Neuronal stem cell (in vitro differentiated cells): ENCODE data around the gene PRRT1B.

Source experiments
- DNase-seq: peaks from one replicate; pipeline ENCODE4 v3.0.0-alpha.2; 2013; ENCODE audit warnings: low spot score
- H2AFZ ChIP-seq: one replicate; pipeline ENCODE4 v1.6.1; 2013; ENCODE audit warnings: mild to moderate bottlenecking, low read length, inconsistent platforms
- H2AK5ac ChIP-seq: 2 replicates; pipeline ENCODE4 v1.6.1; 2013; ENCODE audit warnings: low read depth, mild to moderate bottlenecking, inconsistent platforms, low read length, moderate library complexity, mixed read lengths
- H2BK120ac ChIP-seq: 2 replicates; pipeline ENCODE4 v1.6.1; 2013; ENCODE audit warnings: low read depth, mild to moderate bottlenecking, inconsistent platforms, low read length, moderate library complexity, mixed read lengths
- H2BK12ac ChIP-seq: one replicate; pipeline ENCODE4 v1.6.1; 2013; ENCODE audit warnings: low read length, inconsistent platforms
- H2BK15ac ChIP-seq: 2 replicates; pipeline ENCODE4 v1.6.1; 2013; ENCODE audit warnings: mild to moderate bottlenecking, low read length, inconsistent platforms, mixed read lengths
- H2BK5ac ChIP-seq: one replicate; pipeline ENCODE4 v1.6.1; 2013; ENCODE audit warnings: inconsistent platforms, mild to moderate bottlenecking, low read length, moderate library complexity
- H3K14ac ChIP-seq: one replicate; pipeline ENCODE4 v1.6.1; 2013; ENCODE audit warnings: low read length, inconsistent platforms
- H3K18ac ChIP-seq: 2 replicates; pipeline ENCODE4 v1.6.1; 2013; ENCODE audit warnings: low read length, inconsistent platforms
- H3K23ac ChIP-seq: 2 replicates; pipeline ENCODE4 v1.6.1; 2013; ENCODE audit warnings: low read depth, mild to moderate bottlenecking, mixed read lengths, low read length, inconsistent platforms; ENCODE audit not compliant: poor library complexity
- H3K27ac ChIP-seq: replicated peaks from 3 replicates; pipeline ENCODE4 v1.5.1; 2013; ENCODE audit warnings: low read length, inconsistent platforms
- H3K27me3 ChIP-seq, 3 experiments: 2 replicates each; pipeline ENCODE4 v1.6.1; 2013; ENCODE audit warnings: low read length in 3 of 3, mild to moderate bottlenecking in 2 of 3, inconsistent platforms in 1 of 3, low read depth in 1 of 3, mixed read lengths in 1 of 3, moderate library complexity in 1 of 3; ENCODE audit not compliant: control insufficient read depth in 3 of 3, insufficient read depth in 3 of 3
- H3K36me3 ChIP-seq, 2 donors: replicated peaks in 1 of 2; 2 replicates each; pipeline ENCODE4 v1.6.1; 2013; ENCODE audit warnings: low read length in 2 of 2; ENCODE audit not compliant: control insufficient read depth in 2 of 2, insufficient read depth in 2 of 2
- H3K4ac ChIP-seq: 2 replicates; pipeline ENCODE4 v1.6.1; 2013; ENCODE audit warnings: inconsistent platforms, mild to moderate bottlenecking, low read length, moderate library complexity
- H3K4me1 ChIP-seq, 2 donors: 1 replicate in 1 of 2; 2 replicates in 1 of 2; pipeline ENCODE4 v1.6.1; 2013; ENCODE audit warnings: low read length in 2 of 2, low read depth in 1 of 2; ENCODE audit not compliant: control insufficient read depth in 2 of 2, insufficient read depth in 1 of 2
- H3K4me2 ChIP-seq: one replicate; pipeline ENCODE4 v1.6.1; 2013; ENCODE audit warnings: mild to moderate bottlenecking, low read length, inconsistent platforms; ENCODE audit not compliant: insufficient read depth, poor library complexity, severe bottlenecking
- H3K4me3 ChIP-seq, 2 donors: 2 replicates each; pipeline ENCODE4 v1.5.1; 2013; ENCODE audit warnings: low read length in 2 of 2, mild to moderate bottlenecking in 2 of 2, inconsistent platforms in 1 of 2, moderate library complexity in 1 of 2
- H3K79me1 ChIP-seq: one replicate; pipeline ENCODE4 v1.6.1; 2013; ENCODE audit warnings: low read depth, mild to moderate bottlenecking, inconsistent platforms, low read length, moderate library complexity
- H3K9ac ChIP-seq: one replicate; pipeline ENCODE4 v1.6.1; 2013; ENCODE audit warnings: mild to moderate bottlenecking, low read depth, low read length, inconsistent platforms; ENCODE audit not compliant: poor library complexity
- H3K9me3 ChIP-seq, 2 donors: replicated peaks in 1 of 2; 2 replicates each; pipeline versions ENCODE3 to v1.6.1; 2013; ENCODE audit warnings: low read length in 2 of 2, mild to moderate bottlenecking in 2 of 2, inconsistent platforms in 1 of 2, low read depth in 1 of 2, mixed read lengths in 1 of 2, moderate library complexity in 1 of 2; ENCODE audit not compliant: control insufficient read depth in 2 of 2, insufficient read depth in 1 of 2
- H4K8ac ChIP-seq: one replicate; pipeline ENCODE4 v1.6.1; 2013; ENCODE audit warnings: low read depth, mild to moderate bottlenecking, inconsistent platforms, low read length, moderate library complexity
- H4K91ac ChIP-seq: one replicate; pipeline ENCODE4 v1.6.1; 2013; ENCODE audit warnings: low read length, low read depth, mild to moderate bottlenecking, inconsistent platforms; ENCODE audit not compliant: poor library complexity
- WGBS, 2 donors: extraction: QIAGEN DNeasy Blood & Tissue Kit; methylation state at CpG; one replicate each; pipeline ENCODE4 v1.1.7; 2013; ENCODE audit warnings: missing lambda C conversion rate in 2 of 2, mixed read lengths in 1 of 2; ENCODE audit not compliant: insufficient read length in 2 of 2, insufficient replicate concordance in 1 of 2; ENCODE audit errors: extremely low coverage in 2 of 2; 5-methylcytosine and 5-hydroxymethylcytosine counted together

Gene PRRT1B

DNA sequence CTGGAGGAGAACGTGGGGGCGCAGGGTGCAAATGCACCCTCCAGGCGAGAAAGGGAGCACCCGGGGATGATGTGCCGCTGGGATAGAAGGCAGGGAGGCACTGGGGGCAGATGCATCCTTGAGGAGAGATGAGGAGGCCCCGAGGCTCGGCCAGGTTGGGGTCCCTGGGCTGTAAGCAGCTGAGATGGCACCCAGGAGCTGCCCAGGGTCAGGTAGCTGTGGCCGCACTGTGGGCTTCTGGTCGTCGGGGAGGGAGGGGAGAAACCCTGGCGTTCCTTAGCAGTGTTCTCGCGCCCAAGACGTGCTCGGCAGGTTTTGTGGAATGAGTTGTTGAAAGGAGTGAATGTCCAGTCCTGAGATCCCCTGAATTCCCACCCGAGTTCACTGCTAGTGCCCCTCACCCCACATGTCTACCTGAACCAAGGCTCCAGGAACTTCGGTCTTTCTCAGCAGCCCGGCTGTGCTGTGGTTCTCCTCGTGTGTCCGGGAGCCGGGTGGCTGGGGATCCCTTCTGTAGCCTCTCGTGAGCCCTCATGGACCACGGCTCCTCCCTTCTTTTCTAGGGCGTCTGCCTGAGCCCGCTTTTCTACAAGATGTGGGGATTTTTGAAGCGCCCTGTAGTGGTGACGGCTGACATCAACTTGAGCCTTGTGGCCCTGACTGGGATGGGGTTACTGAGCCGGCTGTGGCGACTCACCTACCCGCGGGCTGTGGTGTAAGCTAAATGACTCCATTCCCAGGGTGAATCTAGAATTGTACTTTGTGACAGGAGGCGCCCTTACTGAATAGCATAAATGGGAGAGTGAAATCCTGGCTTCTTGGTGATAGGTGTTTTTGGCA, 41.5 kb upstream of the PRRT1B start:
- Histone ChIP-seq H3K14ac (peak overlapping the region; percentile 1), H3K18ac (peak overlapping the region; percentile 91), H3K27me3 (peaks cover 0 to 3% (median 0%) of the 10 kb centered on the region in 3 experiments), H3K27ac (no peak overlapping the region), H3K9ac (peak overlapping the region; percentile 96), H2BK12ac (no peak overlapping the region), H4K8ac (no peak overlapping the region), H3K23ac (peak overlapping the region; percentile 90), H4K91ac (no peak overlapping the region), H2BK15ac (no peak overlapping the region), H3K4me2 (peak overlapping the region; percentile 84), H3K4ac (no peak overlapping the region), H3K79me1 (no peaks in the 10 kb centered on the region), H3K9me3 (no peaks in the 10 kb centered on the region), H2BK120ac (peak overlapping the region; percentile 33), H3K4me1 (peaks cover 0 to 10% of the 10 kb centered on the region in 2 donors), H3K4me3 (peak overlapping the region; percentile 57 to 86), H2AFZ (peak overlapping the region; percentile 95), H2AK5ac (peak overlapping the region; percentile 34), H2BK5ac (no peak overlapping the region), H3K36me3 (peaks cover 15 to 50% of the 10 kb centered on the region in 2 donors)
- no CpG with 5 or more reads among the region's 32 CpGs for WGBS, 2 donors
- DNase-seq = no peak

DNA sequence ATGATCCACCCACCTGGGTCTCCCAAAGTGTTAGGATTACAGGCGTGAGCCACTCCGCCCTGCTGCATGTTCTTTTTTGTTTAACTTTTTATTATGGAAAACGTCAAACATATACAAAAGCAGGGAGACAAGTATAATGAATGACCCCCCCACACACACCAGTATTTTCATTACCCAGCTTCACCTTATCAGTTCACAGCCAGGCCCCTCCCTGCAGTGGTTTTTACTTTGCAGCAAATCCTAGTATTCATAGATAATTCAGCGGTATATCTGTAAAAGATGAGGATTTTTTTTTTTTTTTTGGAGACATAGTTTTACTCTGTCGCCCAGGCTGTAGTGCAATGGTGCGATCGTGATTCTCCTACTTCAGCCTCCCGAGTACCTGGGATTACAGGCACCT, 40.3 kb upstream of the PRRT1B start:
- no CpG with 5 or more reads among the region's 8 CpGs for WGBS, 2 donors
- Histone ChIP-seq H3K4me2 (no peak overlapping the region), H2AK5ac (no peak overlapping the region), H3K36me3 (peaks cover 10 to 48% of the 10 kb centered on the region in 2 donors), H3K4ac (no peak overlapping the region), H2BK12ac (no peak overlapping the region), H4K8ac (no peak overlapping the region), H3K27ac (no peak overlapping the region), H3K14ac (no peak overlapping the region), H3K4me3 (no peak overlapping the region), H2BK120ac (no peak overlapping the region), H3K9ac (no peak overlapping the region), H3K79me1 (no peaks in the 10 kb centered on the region), H3K4me1 (peaks cover 0 to 10% of the 10 kb centered on the region in 2 donors), H4K91ac (no peak overlapping the region), H2BK15ac (no peak overlapping the region), H2BK5ac (no peak overlapping the region), H3K23ac (no peak overlapping the region), H3K9me3 (no peaks in the 10 kb centered on the region), H2AFZ (no peak overlapping the region), H3K27me3 (peaks cover 0 to 3% (median 0%) of the 10 kb centered on the region in 3 experiments), H3K18ac (no peak overlapping the region)
- no peak for DNase-seq

DNA sequence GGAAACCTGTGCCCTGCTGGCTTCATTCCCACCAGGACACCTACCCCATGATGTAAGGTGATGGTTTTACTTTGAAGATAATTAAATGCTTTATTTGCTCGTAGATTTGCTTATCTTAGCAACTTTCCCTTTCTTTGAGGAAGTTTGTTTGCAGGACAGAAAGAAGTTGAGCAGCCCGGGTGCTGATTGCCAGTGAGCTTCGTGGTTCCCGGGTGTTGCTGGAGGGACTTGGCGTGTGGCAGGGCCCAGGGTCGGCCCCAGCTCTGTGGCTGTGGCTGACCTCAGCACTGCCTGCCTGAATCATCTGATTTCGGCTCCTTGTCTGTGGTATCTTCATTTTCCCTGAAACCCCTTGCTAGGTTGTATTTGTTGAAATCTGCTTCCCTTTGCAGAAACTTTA, 33.9 kb upstream of the PRRT1B start:
- no peak for DNase-seq
- no peaks in the 10 kb centered on the region for H3K27me3 ChIP-seq
- no CpG with 5 or more reads among the region's 7 CpGs for WGBS, 2 donors
- no peak overlapping the region for H3K4me2 ChIP-seq
- H3K23ac ChIP-seq = no peak overlapping the region
- H2BK120ac ChIP-seq = no peak overlapping the region
- H2BK15ac ChIP-seq = no peak overlapping the region
- no peak overlapping the region for H2AFZ ChIP-seq
- no peaks in the 10 kb centered on the region for H3K79me1 ChIP-seq
- H3K14ac ChIP-seq = no peak overlapping the region
- no peak overlapping the region for H3K4ac ChIP-seq
- peaks cover 52 to 88% of the 10 kb centered on the region in 2 donors for H3K36me3 ChIP-seq
- no peak overlapping the region for H2BK5ac ChIP-seq
- H3K4me1 ChIP-seq = no peaks in the 10 kb centered on the region
- no peak overlapping the region for H4K8ac ChIP-seq
- no peak overlapping the region for H4K91ac ChIP-seq
- H3K4me3 ChIP-seq = no peak overlapping the region
- H2BK12ac ChIP-seq = no peak overlapping the region
- H3K18ac ChIP-seq = no peak overlapping the region
- H3K9ac ChIP-seq = no peak overlapping the region
- H2AK5ac ChIP-seq = no peak overlapping the region
- H3K9me3 ChIP-seq = peaks cover 3% of the 10 kb centered on the region in 2 donors
- H3K27ac ChIP-seq = no peak overlapping the region

GRCh38 chr9:131511880-131512279, 33.4 kb upstream of the PRRT1B start:
- Histone ChIP-seq H2BK12ac (no peak overlapping the region), H2BK5ac (no peak overlapping the region), H3K23ac (no peak overlapping the region), H2AFZ (no peak overlapping the region), H2BK120ac (no peak overlapping the region), H3K27ac (no peak overlapping the region), H3K18ac (no peak overlapping the region), H3K14ac (no peak overlapping the region), H3K4ac (no peak overlapping the region), H3K4me3 (no peak overlapping the region), H3K27me3 (no peaks in the 10 kb centered on the region), H3K9ac (no peak overlapping the region), H2AK5ac (no peak overlapping the region), H4K91ac (no peak overlapping the region), H3K36me3 (peaks cover 56 to 89% of the 10 kb centered on the region in 2 donors), H4K8ac (no peak overlapping the region), H3K4me1 (no peaks in the 10 kb centered on the region), H3K9me3 (peaks cover 3% of the 10 kb centered on the region in 2 donors), H3K79me1 (no peaks in the 10 kb centered on the region), H2BK15ac (no peak overlapping the region), H3K4me2 (no peak overlapping the region)
- no CpG with 5 or more reads among the region's 6 CpGs for WGBS, 2 donors
- no peak for DNase-seq
